CD14-positive monocyte (primary cell): ENCODE results near the gene LSMEM2. TPM values are rescaled to one million over a fixed set of nuclear protein-coding genes. Genes with fewer than 3 reads are reported as not detected.

Experiments used
- DNase-seq, 3 donors: peaks; one replicate each; pipeline ENCODE4 v3.0.0-alpha.2; 2011 to 2022
- H2AFZ ChIP-seq: 2 replicates; pipeline ENCODE4 v1.6.0; 2012; ENCODE audit warnings: mild to moderate bottlenecking, low read depth, low read length, inconsistent platforms; ENCODE audit not compliant: insufficient read depth, poor library complexity, severe bottlenecking
- H3K27ac ChIP-seq, 2 donors: 1 replicate in 1 of 2; 2 replicates in 1 of 2; pipeline ENCODE4 v1.5.1; 2012 to 2013; ENCODE audit warnings: low read length in 2 of 2, control low read depth in 1 of 2, inconsistent platforms in 1 of 2, low read depth in 1 of 2, mild to moderate bottlenecking in 1 of 2
- H3K27me3 ChIP-seq, 2 donors: one replicate each; pipeline versions ENCODE4 v1.6.0 to v1.6.1; 2011 to 2013; ENCODE audit warnings: low read length in 2 of 2; ENCODE audit not compliant: control insufficient read depth in 2 of 2, insufficient read depth in 2 of 2
- H3K36me3 ChIP-seq, 2 donors: replicated peaks in 1 of 2; 1 replicate in 1 of 2; 2 replicates in 1 of 2; pipeline versions ENCODE4 v1.5.1 to v1.6.1; 2012 to 2013; ENCODE audit warnings: low read length in 2 of 2, control low read depth in 1 of 2, inconsistent platforms in 1 of 2, mild to moderate bottlenecking in 1 of 2; ENCODE audit not compliant: insufficient read depth in 2 of 2, control insufficient read depth in 1 of 2
- H3K4me1 ChIP-seq, 2 donors: 1 replicate in 1 of 2; 2 replicates in 1 of 2; pipeline versions ENCODE4 v1.5.1 to v1.6.1; 2012 to 2013; ENCODE audit warnings: low read length in 2 of 2, control low read depth in 1 of 2, inconsistent platforms in 1 of 2, mild to moderate bottlenecking in 1 of 2, moderate library complexity in 1 of 2; ENCODE audit not compliant: insufficient read depth in 2 of 2, control insufficient read depth in 1 of 2
- H3K4me2 ChIP-seq: replicated peaks from 2 replicates; pipeline ENCODE3; 2012; ENCODE audit warnings: low read length, moderate library complexity, mild to moderate bottlenecking; ENCODE audit not compliant: poor library complexity, severe bottlenecking; ENCODE audit errors: extremely low read depth
- H3K4me3 ChIP-seq, 3 experiments: fragments of 200-600 bp in 1 of 3; sonication (generic) in 1 of 3; replicated peaks in 1 of 3; 1 replicate in 2 of 3; 2 replicates in 1 of 3; pipeline ENCODE4 v1.5.1; 2011 to 2013; ENCODE audit warnings: low read length in 3 of 3, mild to moderate bottlenecking in 3 of 3, control low read depth in 2 of 3, low read depth in 2 of 3, inconsistent platforms in 1 of 3, moderate library complexity in 1 of 3
- H3K79me2 ChIP-seq: 2 replicates; pipeline ENCODE4 v1.6.0; 2012; ENCODE audit warnings: mild to moderate bottlenecking, control low read depth, inconsistent platforms, low read length, moderate library complexity; ENCODE audit not compliant: insufficient read depth
- H3K9ac ChIP-seq: 2 replicates; pipeline ENCODE4 v1.6.0; 2017; ENCODE audit warnings: low read length, mild to moderate bottlenecking; ENCODE audit not compliant: insufficient read depth, poor library complexity, severe bottlenecking
- H3K9me3 ChIP-seq, 2 donors: replicated peaks in 1 of 2; 1 replicate in 1 of 2; 2 replicates in 1 of 2; pipeline versions ENCODE4 v1.5.1 to v1.6.1; 2012 to 2013; ENCODE audit warnings: low read length in 2 of 2, control low read depth in 1 of 2; ENCODE audit not compliant: control insufficient read depth in 1 of 2, insufficient read depth in 1 of 2
- H4K20me1 ChIP-seq: 2 replicates; pipeline ENCODE4 v1.6.0; 2012; ENCODE audit warnings: mild to moderate bottlenecking, low read length, control low read depth, moderate library complexity; ENCODE audit not compliant: insufficient read depth
- H3K27ac Mint-ChIP-seq, 7 donors: one replicate each; pipeline ENCODE4 v1.8.0; 2020; ENCODE audit warnings: mild to moderate bottlenecking in 7 of 7, mixed read lengths in 7 of 7, moderate library complexity in 6 of 7, inconsistent platforms in 2 of 7
- H3K27me3 Mint-ChIP-seq, 3 donors: one replicate each; pipeline ENCODE4 v1.8.0; 2021 to 2022; ENCODE audit warnings: low read depth in 3 of 3, mild to moderate bottlenecking in 3 of 3, mixed read lengths in 3 of 3, moderate library complexity in 3 of 3, inconsistent platforms in 1 of 3
- H3K36me3 Mint-ChIP-seq, 2 donors: one replicate each; pipeline ENCODE4 v1.8.0; 2020; ENCODE audit warnings: mixed read lengths in 2 of 2, inconsistent platforms in 1 of 2, mild to moderate bottlenecking in 1 of 2
- H3K4me1 Mint-ChIP-seq: one replicate; pipeline ENCODE4 v1.8.0; 2020; ENCODE audit warnings: mild to moderate bottlenecking, mixed read lengths
- H3K4me3 Mint-ChIP-seq, 2 donors: one replicate each; pipeline ENCODE4 v1.8.0; 2020; ENCODE audit warnings: mild to moderate bottlenecking in 2 of 2, mixed read lengths in 2 of 2, moderate library complexity in 1 of 2
- H3K9me3 Mint-ChIP-seq, 7 donors: one replicate each; pipeline ENCODE4 v1.8.0; 2020 to 2022; ENCODE audit warnings: mixed read lengths in 7 of 7, mild to moderate bottlenecking in 6 of 7, moderate library complexity in 6 of 7, inconsistent platforms in 2 of 7
- WGBS: methylation state at CpG from one replicate; pipeline ENCODE4 v1.1.5; 2013; ENCODE audit warnings: missing lambda C conversion rate; ENCODE audit not compliant: insufficient coverage; 5-methylcytosine and 5-hydroxymethylcytosine counted together
- intact Hi-C, 2 donors: fragments of 100-400 bp; cut with micrococcal nuclease; formaldehyde crosslinking; loops; one replicate each; pipeline versions ENCODE4 v1.15.0 to v1.15.1; 2023
- polyA plus RNA-seq, 3 donors: library from polyadenylated mRNA; depleted of rRNA in 1 of 3; unstranded in 2 of 3; stranded (reverse) in 1 of 3; fragments of 300-500 nt in 2 of 3; fragments of >200 nt in 1 of 3; fragmentation: Illumina TruSeq in 2 of 3; gene quantifications; 1 replicate in 2 of 3; 2 replicates in 1 of 3; pipeline ENCODE4 v1.2.3, GENCODE V29; 2012 to 2021
- TF ChIP-seq, protein P1 (sequence below): fragments of 200-600 bp; IDR thresholded peaks from one replicate; pipeline ENCODE4 v1.8.0; 2022; ENCODE audit warnings: antibody characterized with exemption, mild to moderate bottlenecking

LSMEM2 gene
- polyA plus RNA-seq, 3 donors, result not detected

DNA sequence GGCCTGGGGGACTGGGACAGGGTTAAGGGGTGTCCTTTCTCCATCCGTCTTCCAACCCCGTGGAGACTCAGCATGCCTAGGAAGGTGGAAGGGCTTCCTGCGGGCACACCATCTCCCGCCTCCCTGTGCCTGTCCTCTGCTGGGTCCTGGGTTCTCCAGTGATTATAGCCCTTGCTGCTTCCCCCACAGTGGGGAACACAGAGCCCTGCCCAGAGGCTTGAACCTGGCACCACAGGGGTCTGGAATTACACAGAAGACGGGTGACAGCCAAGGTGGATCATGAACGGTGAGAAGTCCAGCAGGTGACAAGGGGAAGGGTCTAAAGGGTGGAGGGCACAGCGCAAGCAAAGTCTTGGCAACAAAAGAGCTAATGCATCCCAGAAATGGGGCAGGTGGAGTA is 16.1 kb upstream of the LSMEM2 start:
- Mint-ChIP-seq H3K27me3 (peaks cover 22 to 29% (median 28%) of the 10 kb centered on the region in 3 donors), H3K4me1 (peaks cover 12% of the 10 kb centered on the region), H3K36me3 (peaks cover 16 to 20% of the 10 kb centered on the region in 2 donors), H3K9me3 (peaks cover 0 to 2% (median 0%) of the 10 kb centered on the region in 7 donors), H3K27ac (peak overlapping the region in 2 of 7 donors; percentile 42 to 87), H3K4me3 (no peak overlapping the region)
- intact Hi-C loops, result no loop called here
- TF ChIP-seq, protein P1, sequence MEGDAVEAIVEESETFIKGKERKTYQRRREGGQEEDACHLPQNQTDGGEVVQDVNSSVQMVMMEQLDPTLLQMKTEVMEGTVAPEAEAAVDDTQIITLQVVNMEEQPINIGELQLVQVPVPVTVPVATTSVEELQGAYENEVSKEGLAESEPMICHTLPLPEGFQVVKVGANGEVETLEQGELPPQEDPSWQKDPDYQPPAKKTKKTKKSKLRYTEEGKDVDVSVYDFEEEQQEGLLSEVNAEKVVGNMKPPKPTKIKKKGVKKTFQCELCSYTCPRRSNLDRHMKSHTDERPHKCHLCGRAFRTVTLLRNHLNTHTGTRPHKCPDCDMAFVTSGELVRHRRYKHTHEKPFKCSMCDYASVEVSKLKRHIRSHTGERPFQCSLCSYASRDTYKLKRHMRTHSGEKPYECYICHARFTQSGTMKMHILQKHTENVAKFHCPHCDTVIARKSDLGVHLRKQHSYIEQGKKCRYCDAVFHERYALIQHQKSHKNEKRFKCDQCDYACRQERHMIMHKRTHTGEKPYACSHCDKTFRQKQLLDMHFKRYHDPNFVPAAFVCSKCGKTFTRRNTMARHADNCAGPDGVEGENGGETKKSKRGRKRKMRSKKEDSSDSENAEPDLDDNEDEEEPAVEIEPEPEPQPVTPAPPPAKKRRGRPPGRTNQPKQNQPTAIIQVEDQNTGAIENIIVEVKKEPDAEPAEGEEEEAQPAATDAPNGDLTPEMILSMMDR, result no peak
- 96% methylated on average over 6 of the region's 7 CpGs for WGBS
- Histone ChIP-seq H3K4me2 (no peak overlapping the region), H3K9me3 (peaks cover 0 to 2% of the 10 kb centered on the region in 2 donors), H3K9ac (no peak overlapping the region), H3K27ac (no peak overlapping the region), H3K4me1 (peaks cover 15 to 32% of the 10 kb centered on the region in 2 donors), H3K4me3 (no peak overlapping the region), H2AFZ (no peak overlapping the region), H4K20me1 (peaks cover 49% of the 10 kb centered on the region), H3K79me2 (no peaks in the 10 kb centered on the region), H3K36me3 (peaks cover 15 to 19% of the 10 kb centered on the region in 2 donors), H3K27me3 (peaks cover 0 to 20% of the 10 kb centered on the region in 2 donors)
- DNase-seq, result no peak

DNA sequence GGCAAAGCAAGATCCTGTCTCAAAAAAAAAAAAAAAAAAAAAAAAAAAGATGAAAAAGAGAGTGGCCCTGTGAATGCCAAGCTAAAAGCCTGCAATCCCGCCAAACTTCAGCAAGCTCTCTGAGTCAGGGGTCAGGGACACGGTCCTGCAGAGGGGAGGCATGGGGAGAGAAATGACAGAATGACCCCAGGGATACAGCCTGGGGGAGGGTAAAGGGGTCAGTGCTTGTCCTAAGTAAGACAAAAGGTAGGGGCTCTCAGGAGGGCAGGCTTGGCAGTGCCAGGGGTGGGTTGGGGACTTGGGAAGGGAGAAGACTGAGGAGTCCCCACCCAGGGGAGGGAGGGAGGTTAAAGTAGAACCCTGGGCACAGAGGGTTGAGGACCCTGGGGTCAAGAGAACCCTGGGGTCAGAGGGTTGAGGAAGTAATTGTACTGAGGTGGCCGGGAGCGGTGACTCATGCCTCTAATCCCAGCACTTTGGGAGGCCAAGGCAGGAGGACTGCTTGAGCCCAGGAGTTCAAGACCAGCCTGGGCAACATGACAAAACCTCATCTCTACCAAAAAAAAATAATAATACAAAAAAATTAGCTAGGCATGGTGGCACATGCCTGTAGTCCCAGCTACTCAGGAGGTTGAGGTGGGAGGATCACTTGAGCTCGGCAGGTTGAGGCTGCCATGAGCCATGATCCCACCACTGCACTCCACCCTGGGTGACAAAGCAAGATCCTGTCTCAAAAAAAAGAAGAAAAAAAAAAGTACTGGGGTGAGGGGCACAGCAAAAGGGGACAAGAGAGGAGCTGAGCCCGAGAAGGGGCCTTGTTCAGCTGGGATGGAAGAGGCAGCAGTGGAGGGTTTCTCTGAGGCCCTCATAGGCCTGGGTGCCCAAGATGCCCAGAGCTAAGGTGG is 15.2 kb upstream of the LSMEM2 start:
- Histone ChIP-seq H3K79me2 (no peaks in the 10 kb centered on the region), H3K27me3 (peaks cover 0 to 22% of the 10 kb centered on the region in 2 donors), H4K20me1 (peaks cover 44% of the 10 kb centered on the region), H3K4me3 (no peak overlapping the region), H3K36me3 (peaks cover 5 to 9% of the 10 kb centered on the region in 2 donors), H3K4me1 (peaks cover 15 to 23% of the 10 kb centered on the region in 2 donors), H3K9ac (no peak overlapping the region), H3K4me2 (no peak overlapping the region), H3K27ac (no peak overlapping the region), H2AFZ (no peak overlapping the region), H3K9me3 (no peaks in the 10 kb centered on the region)
- Mint-ChIP-seq H3K27me3 (peaks cover 30 to 39% (median 34%) of the 10 kb centered on the region in 3 donors), H3K4me1 (peaks cover 12% of the 10 kb centered on the region), H3K27ac (peak overlapping the region in 4 of 7 donors; percentile 8 to 87 (median 56)), H3K4me3 (no peak overlapping the region), H3K9me3 (no peaks in the 10 kb centered on the region), H3K36me3 (peaks cover 7 to 10% of the 10 kb centered on the region in 2 donors)
- TF ChIP-seq, protein P1, result no peak
- 84% methylated on average over 3 of the region's 6 CpGs for WGBS
- DNase-seq, result no peak
- intact Hi-C loops, result no loop called here
